ENCODE results near the gene ZNF678. TPM values are rescaled to one million over a fixed set of nuclear protein-coding genes. Genes with fewer than 3 reads are reported as not detected.

ZNF678 gene
- total and polyA plus RNA-seq, 7 experiments from 2014 or later: 3.2 to 8.3 (median 7.1) TPM

DNA sequence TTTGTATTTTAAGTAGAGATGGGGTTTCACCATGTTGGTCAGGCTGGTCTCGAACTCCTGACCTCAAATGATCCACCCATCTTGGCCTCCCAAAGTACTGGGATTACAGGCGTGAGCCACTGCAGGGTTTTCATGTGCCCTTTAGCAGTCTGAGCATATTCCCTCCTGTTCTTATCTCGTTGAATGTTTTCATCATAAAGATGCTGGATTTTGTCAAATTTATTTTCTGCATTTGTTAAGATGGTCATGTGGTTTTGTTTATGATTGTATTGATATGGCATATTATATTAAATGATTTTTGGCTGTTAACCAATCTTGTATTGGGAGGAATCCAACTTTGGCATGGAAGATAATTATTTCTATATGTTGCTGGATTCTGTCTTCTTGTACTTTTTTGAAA, 163.0 kb downstream of the ZNF678 start:
- peaks cover 0 to 1% (median 0%) of the 10 kb centered on the region in 3 experiments for H3K36me3 ChIP-seq (ENCODE audit: control insufficient read depth in 2 of 3, insufficient read depth in 3 of 3, low read length in 3 of 3)
- no peak overlapping the region for H3K27ac Mint-ChIP-seq
- ChIA-PET POLR2A (interaction anchor here (0.6 to 1.0 kb wide), 2 partner anchors 9 to 477 kb away, joined by 3 to 4 read pairs; partner anchors contain the start of genes JMJD4 and SNAP47), CTCF (no interaction called here)
- ATAC-seq (no peak), DNase-seq (no peak)
- H3K4me1 Mint-ChIP-seq: peaks cover 6 to 24% (median 20%) of the 10 kb centered on the region in 7 donors
- peaks cover 0 to 7% (median 0%) of the 10 kb centered on the region in 3 experiments for H3K9me3 ChIP-seq (ENCODE audit: control insufficient read depth in 2 of 3, low read length in 3 of 3)
- peaks cover 0 to 17% (median 5%) of the 10 kb centered on the region in 5 donors for H3K36me3 Mint-ChIP-seq
- H3K9me3 Mint-ChIP-seq: peaks cover 4 to 33% (median 21%) of the 10 kb centered on the region in 11 donors
- H3K27ac ChIP-seq (ENCODE audit: low read depth, low read length): no peak overlapping the region
- no peaks in the 10 kb centered on the region for H3K27me3 ChIP-seq (ENCODE audit: control insufficient read depth in 2 of 2, insufficient read depth in 2 of 2, low read length in 2 of 2)
- H3K4me3 ChIP-seq (ENCODE audit: low read length): no peak overlapping the region
- intact Hi-C loops (cut with micrococcal nuclease): loop anchor here (5.0 kb wide), 2 partner anchors 164 to 681 kb away; partner anchors contain the start of genes TRIM11 (in 1 of the 2) and ZNF678 (in 1 of the 2)
- H3K4me1 ChIP-seq (ENCODE audit: control insufficient read depth in 2 of 2, insufficient read depth in 2 of 2, low read length in 2 of 2): peaks cover 0 to 10% of the 10 kb centered on the region in 2 donors
- peak overlapping the region in 2 of 10 donors; percentile 9 to 39 for H3K4me3 Mint-ChIP-seq
- peaks cover 0 to 15% (median 8%) of the 10 kb centered on the region in 5 donors for H3K27me3 Mint-ChIP-seq

Other genes with a start within 250 kb of the ZNF678 start
- 1 to 10 TPM in 4 of 5 experiments, under 1 TPM in 1; 0.78 to 2.0 (median 1.4) TPM for gene CDC42BPA, start 245.1 kb upstream of the ZNF678 start, total RNA-seq
- under 1 TPM in 1 of 2 donors, not detected in 1; 0.05 TPM for gene CDC42BPA, start 245.1 kb upstream of the ZNF678 start, polyA plus RNA-seq
- 10 to 100 TPM; 12.1 to 36.8 (median 26.3) TPM for gene JMJD4, start 171.7 kb downstream of the ZNF678 start, total RNA-seq
- 10 to 100 TPM; 32.3 to 35.1 TPM for gene JMJD4, start 171.7 kb downstream of the ZNF678 start, polyA plus RNA-seq
- gene SNAP47, start 171.9 kb downstream of the ZNF678 start, total RNA-seq: 10 to 100 TPM; 18.5 to 31.8 (median 27.8) TPM
- gene SNAP47, start 171.9 kb downstream of the ZNF678 start, polyA plus RNA-seq: 10 to 100 TPM; 46.9 to 69.5 TPM